Stimulated activated CD4-positive, alpha-beta T cell treated with anti-CD3 and anti-CD28 coated beads, Interleukin-1b, Interleukin-23, amount 100 ng/mL, for 1 hour (primary cell): ENCODE results near the gene MAGOH.

Source experiments
- DNase-seq, 2 donors: peaks; one replicate each; pipeline ENCODE4 v3.0.0-alpha.2; 2020; ENCODE audit warnings: low read depth in 2 of 2

MAGOH gene

DNA sequence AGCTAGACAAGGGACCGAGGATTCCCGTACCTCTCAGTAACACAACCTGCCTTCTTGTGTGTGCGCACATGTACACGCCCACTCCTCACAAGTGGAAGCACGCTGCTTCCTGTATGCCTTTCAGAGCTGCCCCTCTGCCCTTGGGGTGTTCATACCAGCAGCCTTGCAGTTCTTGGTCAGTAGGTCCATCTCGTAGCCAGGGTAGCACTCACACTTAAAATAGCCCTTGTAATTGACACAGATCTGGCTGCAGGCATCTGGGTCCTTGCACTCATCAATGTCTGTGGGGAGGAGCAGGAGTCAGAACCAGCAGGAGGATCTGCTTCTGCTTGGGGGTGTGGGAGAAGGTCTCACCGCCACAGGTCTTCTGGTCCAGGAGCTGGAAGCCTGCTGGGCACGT is 32.6 kb upstream of the MAGOH start:
- DNase-seq: no peak

DNA sequence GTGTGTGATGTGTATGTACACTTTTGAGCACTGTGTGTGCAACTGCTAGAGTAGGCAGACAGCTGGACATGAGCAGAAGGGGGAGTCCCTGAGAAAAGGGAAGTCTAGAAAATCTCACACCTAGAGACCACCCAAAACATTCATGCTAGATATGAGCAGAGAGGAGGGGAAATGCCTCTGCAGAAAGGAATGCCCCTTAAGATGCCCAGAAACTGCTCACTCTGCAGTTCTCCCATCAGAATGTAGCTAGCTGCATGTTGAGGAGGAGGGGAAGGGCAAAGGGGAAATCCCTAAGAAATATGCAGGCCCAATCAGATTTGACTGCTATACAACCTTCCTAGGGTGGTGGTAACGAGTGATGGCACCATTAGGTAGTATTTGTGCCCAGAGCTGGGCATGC is 31.8 kb upstream of the MAGOH start:
- DNase-seq: no peak

DNA sequence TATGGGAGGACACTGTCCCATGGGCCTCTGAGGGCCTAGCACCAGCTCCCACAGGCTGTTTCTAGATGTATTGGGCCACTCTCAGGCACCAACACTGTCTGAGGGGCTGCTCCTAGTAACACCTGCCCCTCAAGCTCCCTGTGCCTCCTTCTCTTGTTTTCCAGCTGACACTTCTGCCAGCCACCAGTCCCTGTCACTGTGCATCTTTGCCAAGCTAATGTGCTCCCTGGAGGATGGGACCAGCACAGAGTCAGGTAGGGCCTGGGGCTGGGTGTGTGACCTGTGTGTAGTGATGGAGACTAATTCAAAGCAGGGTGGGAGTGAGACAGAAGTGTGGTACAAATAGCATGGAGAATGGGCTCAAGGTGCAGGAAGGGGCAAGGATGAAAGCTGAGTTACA is 29.4 kb upstream of the MAGOH start:
- DNase-seq: no peak

DNA sequence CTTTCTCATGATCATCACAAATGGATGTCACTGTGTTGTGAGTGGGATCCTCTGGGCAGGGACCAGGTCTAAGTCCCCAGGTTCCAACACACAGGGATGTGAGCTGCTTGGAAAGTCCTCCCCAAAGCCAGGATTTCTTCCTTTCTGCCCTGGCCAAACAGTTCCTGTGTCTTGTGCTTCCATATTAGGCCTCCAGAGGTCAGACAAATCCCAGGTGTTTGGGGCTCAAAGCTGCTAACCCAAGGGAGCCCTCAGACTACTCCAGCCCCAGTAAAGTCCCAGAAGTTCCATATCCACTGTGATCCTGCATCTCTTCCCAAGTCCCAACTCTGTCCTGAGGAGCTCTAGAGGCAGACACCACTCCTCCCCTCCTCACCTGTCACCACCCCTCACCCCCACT is 27.7 kb upstream of the MAGOH start:
- no peak for DNase-seq

DNA sequence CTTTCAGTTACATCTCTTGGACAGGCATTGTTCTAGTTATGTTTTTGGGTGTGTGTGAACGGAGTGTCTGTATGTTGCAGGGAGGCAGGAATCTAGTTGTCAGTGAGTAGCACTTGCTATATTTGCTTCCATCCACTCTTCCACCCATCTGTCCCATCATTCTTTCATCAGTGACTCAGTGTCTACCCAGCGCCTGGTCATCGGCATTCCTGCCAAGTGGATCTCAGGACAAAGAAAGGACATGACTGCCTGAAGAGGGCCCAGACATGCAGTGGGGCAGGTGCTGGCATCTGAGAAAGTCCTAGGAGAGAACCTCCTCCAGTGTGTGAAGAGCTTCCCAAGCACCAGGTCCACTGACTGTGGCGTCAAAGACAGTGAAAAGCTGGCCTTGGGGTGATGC is 27.3 kb upstream of the MAGOH start:
- DNase-seq: no peak

DNA sequence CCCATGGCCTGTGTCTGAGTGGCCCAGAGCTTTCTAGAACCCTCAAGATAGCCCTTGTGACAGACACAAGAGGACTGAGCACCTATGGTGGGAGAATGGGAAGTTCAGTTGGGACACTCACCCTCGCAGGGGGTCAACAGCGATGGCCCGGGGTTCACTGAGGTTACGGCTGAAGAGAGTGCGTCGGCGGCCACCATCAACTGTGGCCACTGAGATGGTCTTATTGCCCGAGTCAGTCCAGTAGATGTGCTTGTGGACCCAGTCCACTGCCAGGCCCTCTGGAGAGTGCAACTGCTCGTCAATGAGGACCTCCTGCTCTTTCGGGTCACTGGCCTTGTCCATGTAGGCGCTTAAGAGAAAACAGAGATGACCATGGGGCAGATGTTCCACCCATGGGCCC is 25.7 kb upstream of the MAGOH start:
- DNase-seq: no peak

DNA sequence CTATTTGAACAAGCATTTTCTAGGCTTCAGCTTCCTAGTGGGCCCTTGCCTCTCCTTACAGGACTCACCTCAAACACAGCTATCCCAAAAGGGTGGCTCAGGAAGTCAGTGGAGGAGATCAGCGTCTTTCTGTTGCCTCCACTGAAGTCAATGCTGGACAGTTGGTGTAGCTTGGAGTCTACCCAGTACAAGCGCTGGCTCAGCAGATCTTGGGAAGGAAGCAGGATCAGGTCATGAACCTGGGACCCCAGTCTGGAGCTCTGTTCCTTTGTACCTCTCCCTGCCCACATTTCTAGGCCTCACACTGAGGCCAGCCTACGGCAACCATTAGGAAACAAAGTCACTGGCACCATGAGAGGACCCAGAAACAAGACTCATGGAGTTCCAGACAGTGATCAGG is 23.7 kb upstream of the MAGOH start:
- DNase-seq: no peak

DNA sequence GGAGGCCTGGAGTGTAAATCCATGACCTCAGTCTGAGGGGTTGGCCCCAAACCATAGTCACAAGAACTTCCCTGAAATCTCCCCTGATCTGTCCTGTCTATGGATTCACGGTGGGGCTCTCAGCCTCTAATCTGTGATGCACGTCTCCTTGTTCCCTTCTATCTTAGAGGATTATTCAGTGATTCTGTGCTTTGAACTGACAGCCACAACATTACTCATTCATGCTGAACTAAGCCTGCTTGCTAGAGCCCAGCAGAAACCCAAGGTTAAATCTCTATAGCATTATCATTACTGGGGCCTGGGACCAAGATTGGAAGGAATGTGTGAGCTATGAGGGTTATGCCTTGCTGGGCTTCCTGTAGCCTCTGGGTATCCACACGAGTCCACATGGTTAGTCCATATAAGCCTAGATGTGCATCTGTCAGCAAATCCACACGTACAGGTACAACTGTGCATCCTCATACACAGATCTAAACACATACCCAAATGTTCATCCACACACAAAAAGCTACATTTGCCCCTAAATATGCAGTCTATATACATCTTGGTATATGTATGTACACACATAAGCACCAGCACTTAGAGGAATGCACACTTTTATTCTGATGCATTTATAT is 22.4 kb upstream of the MAGOH start:
- DNase-seq: no peak

DNA sequence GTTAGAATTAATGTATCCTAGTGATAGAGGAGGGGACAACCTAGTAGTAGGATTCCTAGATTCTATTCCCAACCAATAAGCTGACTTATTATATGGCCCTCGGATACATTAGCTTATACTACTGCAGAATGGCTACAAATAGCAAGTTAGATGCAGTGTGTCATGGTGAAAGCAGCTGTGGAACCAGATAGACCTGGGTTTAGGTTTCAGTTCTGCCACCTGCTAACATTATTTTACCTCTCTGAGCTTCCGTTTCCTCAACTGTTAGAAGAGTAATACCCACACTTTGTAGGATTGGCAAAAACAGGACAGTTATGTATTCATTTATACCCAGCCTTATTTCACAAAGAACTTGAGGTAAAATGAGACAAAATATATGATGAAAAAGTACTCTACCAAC is 21.6 kb upstream of the MAGOH start:
- DNase-seq: no peak

DNA sequence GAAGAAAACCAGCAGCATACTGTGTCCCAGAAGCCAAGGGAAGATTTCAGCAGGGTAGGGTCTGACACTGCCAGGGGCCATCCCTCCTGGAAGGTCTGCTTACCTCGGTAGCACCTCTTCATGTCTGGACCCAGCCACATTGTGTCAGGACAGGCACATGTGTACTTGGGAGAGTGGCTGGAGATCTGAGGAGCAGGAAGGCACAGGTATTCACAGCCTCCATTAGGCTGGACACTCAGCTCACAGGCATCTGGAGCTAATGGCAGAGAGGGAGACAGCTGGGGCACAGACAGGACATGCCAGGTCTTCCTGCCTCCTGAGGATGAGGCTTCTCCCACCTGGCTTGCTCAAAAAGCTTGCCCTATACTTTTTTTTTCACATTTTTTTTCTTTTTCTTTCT is 19.9 kb upstream of the MAGOH start:
- DNase-seq: no peak

DNA sequence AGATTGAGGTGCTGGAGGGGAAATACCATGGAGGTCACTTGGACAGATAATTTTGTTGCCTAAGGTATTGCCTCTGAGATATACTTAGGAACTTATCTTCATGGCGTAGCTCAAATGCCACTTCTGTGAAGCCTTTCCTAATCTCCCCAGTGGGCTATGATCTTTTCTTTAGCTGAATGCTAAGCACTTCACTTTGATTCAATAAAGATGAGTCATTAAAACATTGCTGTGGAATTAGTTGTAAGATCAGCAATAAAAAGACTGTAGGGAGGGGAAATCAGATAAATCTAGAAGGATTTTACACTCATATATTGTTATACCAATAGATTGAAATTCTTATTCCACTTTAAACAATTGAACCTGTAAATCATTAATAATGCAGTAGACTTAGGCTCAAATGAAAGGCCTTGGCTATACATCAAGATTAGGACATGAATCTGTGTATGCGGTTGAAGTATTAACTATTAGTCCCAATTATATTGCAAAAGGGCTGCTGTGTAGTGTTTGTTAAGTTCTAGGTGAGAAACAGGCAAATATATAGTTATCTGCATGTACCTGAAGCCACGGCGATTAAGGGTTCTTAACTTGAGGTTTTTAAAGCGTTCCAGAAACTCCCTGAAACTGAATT is 19.2 kb upstream of the MAGOH start:
- DNase-seq: no peak

DNA sequence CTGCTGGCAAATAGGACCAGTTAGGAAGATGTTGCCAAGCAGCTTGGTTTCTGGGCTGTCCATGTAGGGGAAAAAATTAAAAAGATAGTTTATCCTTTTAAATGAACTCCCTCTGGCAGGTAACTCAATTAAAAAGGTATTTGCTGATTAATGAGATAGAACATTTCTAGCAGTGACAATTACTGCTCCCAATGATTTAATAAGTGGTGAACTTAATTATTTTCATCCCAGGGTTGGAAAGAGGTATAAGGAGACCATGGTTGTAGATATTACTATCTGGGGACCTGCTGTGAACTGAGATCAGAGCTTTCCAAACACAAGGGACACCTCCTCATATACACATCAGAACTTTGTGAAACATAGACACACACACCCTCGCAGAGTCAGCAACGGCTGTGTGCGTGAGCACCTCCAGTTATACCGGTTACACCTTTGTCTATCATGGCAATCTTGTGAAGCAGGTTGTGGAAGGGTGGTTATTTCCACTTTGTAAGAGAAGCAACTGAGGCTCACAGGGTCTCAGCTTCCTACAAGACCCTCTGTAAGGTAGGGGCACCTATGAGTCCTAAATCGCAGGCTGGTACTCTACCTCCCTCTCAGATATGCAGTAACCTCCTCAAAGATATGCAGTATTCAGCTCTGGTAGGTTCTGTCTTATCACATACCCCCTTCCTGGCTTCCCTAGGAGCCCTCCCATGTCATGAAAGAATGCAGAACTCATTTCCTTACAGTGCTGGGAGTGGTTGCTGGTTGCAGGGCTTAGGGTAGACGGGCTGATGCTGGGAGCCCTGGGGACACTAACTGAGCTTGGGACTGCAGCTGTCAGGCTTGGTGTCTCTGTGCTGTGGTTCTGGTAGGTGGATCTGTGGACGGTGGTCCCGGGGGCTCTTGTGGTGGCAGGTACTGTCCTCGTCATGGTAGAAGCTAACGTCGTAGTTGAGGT is 18.5 kb upstream of the MAGOH start:
- DNase-seq: no peak

DNA sequence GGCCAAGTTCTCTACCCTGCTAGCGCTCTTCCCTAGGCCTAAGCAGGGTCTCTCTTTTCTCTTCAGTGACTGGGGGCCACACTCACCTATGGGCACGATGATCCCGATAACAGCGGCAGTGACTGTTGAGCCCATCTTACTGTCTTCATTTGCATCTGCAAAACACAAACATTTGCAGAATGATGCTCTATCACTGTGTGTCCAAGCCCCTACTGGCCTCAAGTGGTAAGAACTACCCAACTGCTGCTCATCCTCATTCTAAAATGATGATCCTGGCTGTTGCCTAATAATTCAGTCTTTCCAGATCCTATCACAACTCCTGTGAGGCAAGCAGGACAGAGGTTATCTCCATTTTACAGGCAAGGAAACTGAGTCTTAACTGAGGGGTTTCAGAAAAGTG is 16.7 kb upstream of the MAGOH start:
- DNase-seq: no peak

DNA sequence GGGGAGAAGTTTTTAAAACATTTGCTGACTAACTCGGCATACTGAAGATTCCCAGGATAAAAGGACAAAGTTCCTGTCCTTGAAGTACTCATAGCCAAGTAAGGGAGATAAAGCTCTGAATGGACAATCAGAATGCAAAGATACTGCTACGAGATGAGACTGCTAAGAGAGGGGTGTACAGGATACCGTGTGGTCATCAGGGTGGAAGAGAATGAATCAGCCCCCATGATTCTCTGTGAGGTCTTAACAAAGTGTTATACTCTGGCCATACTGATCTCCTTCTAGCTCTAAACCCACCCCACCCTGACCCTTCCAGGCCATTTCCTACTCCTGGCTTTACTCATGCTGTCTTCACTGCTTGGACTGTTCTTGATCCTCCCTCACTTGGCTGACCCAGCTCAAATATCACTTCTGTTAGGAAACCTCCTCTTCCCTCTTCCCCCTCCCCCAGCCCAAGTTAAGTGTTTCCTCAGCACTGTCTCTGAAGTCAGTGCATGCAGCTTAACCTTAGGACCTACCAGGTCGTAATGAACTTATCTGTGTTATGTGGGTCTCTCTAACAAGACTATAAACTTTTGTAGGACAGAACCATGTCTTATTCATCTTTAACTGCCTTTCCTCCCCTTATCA is 15.8 kb upstream of the MAGOH start:
- no peak for DNase-seq

DNA sequence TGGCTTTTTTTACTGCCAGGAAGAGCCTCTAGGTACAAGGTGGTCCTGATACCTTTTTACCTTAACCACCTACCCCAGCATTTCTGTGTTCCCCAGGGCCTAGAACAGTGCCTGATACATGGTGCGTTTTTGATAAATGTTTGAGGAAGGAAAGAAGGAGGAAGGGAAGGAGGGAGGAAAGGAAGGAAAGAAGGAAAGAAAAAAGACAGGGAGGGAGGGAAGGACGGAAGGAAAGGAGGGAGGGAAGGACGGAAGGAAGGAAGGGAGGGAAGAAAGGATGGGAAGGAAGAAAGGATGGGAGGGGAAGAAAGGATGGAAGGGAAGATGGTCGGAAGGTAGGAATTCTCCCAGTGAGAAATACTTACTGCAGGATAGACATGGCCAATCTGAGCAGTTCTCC is 12.0 kb upstream of the MAGOH start:
- DNase-seq: no peak

DNA sequence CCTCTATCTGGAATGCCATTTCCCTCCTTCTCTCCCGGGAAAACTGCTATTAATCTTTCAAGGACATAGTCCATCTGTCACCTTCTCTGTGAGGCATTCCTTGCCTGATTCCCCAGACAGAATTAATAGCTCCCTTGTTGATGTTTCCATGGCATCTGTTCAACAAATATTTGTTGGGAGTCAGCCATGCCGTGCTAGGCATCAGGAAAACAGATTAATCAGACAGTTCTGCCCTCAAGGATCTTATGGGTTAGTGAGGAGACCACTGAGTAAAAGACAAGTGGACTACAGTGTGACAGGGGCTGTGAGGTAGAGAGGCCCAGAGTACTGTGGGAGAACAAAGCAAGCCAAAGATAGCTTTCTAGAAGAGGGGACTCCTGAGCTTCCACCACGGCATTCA is 11.4 kb upstream of the MAGOH start:
- DNase-seq: no peak

DNA sequence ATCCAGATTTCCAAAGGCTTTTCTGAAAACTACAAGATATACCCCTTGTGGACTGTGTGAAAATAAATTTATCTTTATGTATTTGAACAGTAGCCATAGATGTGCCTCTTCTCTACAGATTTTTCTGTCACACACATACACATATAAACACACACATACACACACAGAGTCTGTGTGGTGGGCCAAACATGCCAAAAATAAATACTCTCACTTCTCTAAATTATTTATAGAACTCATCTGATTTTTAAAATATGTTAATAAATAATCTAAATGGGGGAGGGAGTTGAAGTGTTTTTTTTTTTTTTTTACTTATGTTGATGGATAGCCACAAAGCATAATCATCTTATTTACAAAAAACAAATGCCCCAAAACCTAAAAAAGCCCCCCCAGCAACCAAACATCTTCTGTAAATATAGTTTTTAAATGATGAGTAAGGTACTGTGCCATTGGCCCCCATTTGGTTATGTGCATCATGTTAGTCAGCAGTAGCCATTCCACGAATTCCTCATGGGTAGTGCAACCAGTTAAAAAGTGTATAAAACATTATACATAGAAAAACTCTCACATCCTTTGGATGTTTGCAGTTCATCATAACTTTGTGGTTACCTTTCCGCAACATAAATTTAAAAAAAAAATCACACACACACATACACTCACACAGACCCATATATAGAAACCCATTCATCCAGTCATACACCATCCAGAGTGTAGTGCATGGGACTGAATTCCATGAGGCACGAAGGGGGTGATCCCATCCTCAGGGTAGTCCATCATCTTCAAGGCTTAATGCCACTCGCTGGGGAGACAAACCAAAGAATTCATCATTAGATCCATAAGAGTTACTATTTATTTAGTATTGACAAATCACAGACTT is 8.2 kb upstream of the MAGOH start:
- DNase-seq: no peak

DNA sequence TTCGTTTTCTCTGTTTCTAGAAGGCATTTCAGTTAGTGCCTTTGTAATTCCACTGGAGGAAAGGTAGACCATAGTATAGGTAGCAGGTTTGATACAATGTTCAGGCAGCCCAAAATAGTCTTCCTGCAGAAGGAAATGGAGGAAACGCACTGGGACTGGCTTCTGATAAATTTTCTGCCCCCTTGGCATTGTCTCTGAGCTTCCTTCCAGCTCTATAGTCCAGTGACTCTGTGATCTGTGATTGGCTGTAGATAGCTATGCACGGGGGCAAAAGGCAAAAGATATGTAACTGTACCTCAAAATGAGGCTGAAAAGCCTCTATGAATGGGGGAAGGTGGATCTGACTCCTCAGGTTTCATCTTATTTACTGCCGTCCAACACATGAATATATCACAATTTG is 5.8 kb upstream of the MAGOH start:
- DNase-seq: no peak

DNA sequence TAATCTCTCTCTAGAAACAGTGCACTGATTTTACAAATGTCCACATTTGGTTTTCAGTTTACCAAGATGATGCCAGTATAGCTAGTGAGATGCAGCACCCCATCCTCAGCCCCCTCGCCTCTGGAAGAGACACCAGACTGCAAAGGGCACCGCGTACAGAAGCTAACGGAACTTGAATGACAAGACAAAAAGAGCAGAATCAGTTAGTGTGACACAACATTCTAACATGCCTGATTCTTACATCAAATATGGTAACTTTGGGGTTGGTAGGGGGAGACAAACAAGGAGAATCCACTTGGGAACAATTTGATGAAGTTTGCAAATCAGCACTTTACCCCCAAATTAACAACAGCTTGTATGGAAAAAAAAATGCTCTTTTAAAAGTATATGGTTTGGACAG is 4.1 kb upstream of the MAGOH start:
- no peak for DNase-seq

DNA sequence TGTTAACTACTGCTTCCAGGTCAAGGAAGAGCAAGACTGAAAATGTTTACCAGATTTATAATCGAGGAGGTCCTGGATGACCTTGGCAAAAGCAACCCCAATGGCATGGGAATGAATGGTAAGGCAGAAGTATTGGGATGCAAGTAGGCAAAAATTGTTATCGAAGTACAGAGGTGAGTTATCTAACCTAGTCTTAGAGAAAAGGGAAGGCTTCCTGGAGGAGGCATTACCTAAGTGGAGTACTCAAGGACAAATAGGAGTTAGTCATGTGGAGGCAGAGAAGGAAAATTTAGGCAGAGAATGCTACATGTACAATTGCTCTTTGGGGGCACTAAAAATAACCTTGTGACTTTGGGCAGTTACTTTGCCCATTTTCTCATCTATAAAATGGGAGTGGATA is 3.5 kb upstream of the MAGOH start:
- no peak for DNase-seq

DNA sequence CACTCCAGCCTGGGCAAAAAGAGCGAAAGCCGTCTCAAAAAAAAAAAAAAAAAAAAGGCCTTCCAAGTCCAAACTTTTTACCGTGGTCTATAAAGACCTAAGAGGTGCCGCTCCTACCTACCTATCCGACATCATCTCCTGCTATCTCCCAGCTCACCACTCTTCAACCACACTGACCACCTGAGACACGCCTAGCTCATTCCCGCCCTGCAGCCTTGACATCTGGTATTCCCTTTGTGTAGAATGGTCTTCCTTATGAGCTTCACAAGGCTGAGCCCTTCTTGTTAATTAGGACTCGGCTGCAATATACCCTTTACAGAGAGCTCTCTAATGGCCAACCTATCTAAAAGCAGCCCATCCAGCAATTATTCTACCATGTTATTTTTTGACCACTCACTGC is 680 bp downstream of the MAGOH start:
- DNase-seq: no peak

DNA sequence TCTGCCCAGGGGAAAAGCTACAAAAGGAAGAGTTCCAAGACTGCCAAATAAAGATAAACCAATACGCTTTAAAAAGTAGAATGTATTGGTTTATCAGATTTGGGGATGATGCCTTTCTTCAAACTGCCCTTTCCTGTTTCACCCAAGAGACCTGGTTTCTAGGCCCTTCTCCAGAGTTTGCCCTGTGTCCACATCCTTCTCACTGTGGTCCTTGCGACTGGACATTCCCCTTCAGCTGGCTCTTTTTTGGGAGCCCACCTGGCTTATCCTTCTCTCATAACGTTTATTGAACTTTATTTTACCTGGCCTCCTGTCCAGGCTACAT is 17.4 kb downstream of the MAGOH start:
- no peak for DNase-seq
